Measurements from ENCODE around the gene PAPPA.

The PAPPA gene

GRCh38 chr9:116406469-116406868, 252.9 kb downstream of the PAPPA start:
- no peak for TF ChIP-seq CTCF (IDR thresholded peaks at IDR 0.05; ENCODE audit: control extremely low read depth, extremely low read depth, low read depth, missing control alignments)
- no peak for DNase-seq (ENCODE audit: extremely low spot score)
- POLR2A ChIA-PET = no interaction called here
- CTCF ChIA-PET = interaction anchor here (1.1 kb wide), 2 partner anchors 14 to 56 kb away, joined by 3 to 4 read pairs; no protein-coding TSS in a partner anchor

- TF ChIP-seq CTCF (IDR thresholded peaks at IDR 0.05; ENCODE audit: control extremely low read depth, extremely low read depth, low read depth, missing control alignments) = no peak
- ChIA-PET POLR2A (no interaction called here), CTCF (interaction anchor here (0.7 to 3.4 kb wide), 3 partner anchors 9 to 17 kb away, joined by 3 to 19 read pairs (median 4); no protein-coding TSS in a partner anchor)
- no peak for DNase-seq (ENCODE audit: extremely low spot score)
Observed at GRCh38 chr9:116409129-116409528, 255.5 kb downstream of the PAPPA start.

GRCh38 chr9:116409638-116410037, 256.0 kb downstream of the PAPPA start:
- ChIA-PET POLR2A (no interaction called here), CTCF (interaction anchor here (0.7 to 3.4 kb wide), 3 partner anchors 9 to 18 kb away, joined by 3 to 19 read pairs (median 4); no protein-coding TSS in a partner anchor)
- TF ChIP-seq CTCF (IDR thresholded peaks at IDR 0.05; ENCODE audit: control extremely low read depth, extremely low read depth, low read depth, missing control alignments) = no peak
- DNase-seq (ENCODE audit: extremely low spot score) = no peak

- DNase-seq (ENCODE audit: extremely low spot score) = no peak
- POLR2A ChIA-PET = no interaction called here
- CTCF ChIA-PET = interaction anchor here (1.0 to 3.4 kb wide), 3 partner anchors 11 to 20 kb away, joined by 3 to 19 read pairs (median 3); no protein-coding TSS in a partner anchor
- no peak for TF ChIP-seq CTCF (IDR thresholded peaks at IDR 0.05; ENCODE audit: control extremely low read depth, extremely low read depth, low read depth, missing control alignments)
Observed at GRCh38 chr9:116411506-116411905, 257.9 kb downstream of the PAPPA start.

- no peak for TF ChIP-seq CTCF (IDR thresholded peaks at IDR 0.05; ENCODE audit: control extremely low read depth, extremely low read depth, low read depth, missing control alignments)
- DNase-seq (ENCODE audit: extremely low spot score) = no peak
- ChIA-PET POLR2A (no interaction called here), CTCF (interaction anchor here (1.7 kb wide), 1 partner anchor 9 kb away, joined by 5 read pairs; no protein-coding TSS in a partner anchor)
Observed at GRCh38 chr9:116414374-116414773, 260.8 kb downstream of the PAPPA start.

- POLR2A ChIA-PET = no interaction called here
- CTCF ChIA-PET = no interaction called here
- DNase-seq (ENCODE audit: extremely low spot score) = no peak
- no peak for TF ChIP-seq CTCF (IDR thresholded peaks at IDR 0.05; ENCODE audit: control extremely low read depth, extremely low read depth, low read depth, missing control alignments)
Observed at GRCh38 chr9:116416421-116416820, 262.8 kb downstream of the PAPPA start.

All from GM10248 (cell line).